K562 (cell line): ENCODE measurements around the gene STX17.

Source experiments
- ADNP ChIP-seq: fragments of 200-800 bp; sonication (Bioruptor generic); IDR thresholded peaks from 2 replicates; pipeline ENCODE4 v1.6.1; 2016; ENCODE audit warnings: missing genetic modification characterization, missing compliant biosample characterization
- BACH1 ChIP-seq: fragments of 200-800 bp; sonication (Bioruptor generic); IDR thresholded peaks from 2 replicates; pipeline ENCODE4 v1.6.1; 2016; ENCODE audit warnings: missing genetic modification characterization, missing compliant biosample characterization
- CREM ChIP-seq: IDR thresholded peaks from 2 replicates; pipeline ENCODE4 v1.6.1; 2014; ENCODE audit warnings: antibody characterized with exemption, low read depth
- ESRRA ChIP-seq: fragments of 450-650 bp; IDR thresholded peaks from 2 replicates; pipeline ENCODE4 v1.6.1; 2014; ENCODE audit warnings: low read depth, mild to moderate bottlenecking, moderate library complexity, borderline replicate concordance
- MAZ ChIP-seq, 2 experiments: fragments of 450-650 bp in 1 of 2; sonication (generic) in 1 of 2; formaldehyde crosslinking; IDR thresholded peaks in 1 of 2; conservative IDR thresholded peaks in 1 of 2; 2 replicates each; pipeline versions ENCODE4 v1.4.0 to v1.5.0; 2020; ENCODE audit warnings: mild to moderate bottlenecking in 1 of 2, missing genetic modification reagents in 1 of 2
- NEUROD1 ChIP-seq: fragments of 150-350 bp; IDR thresholded peaks from 2 replicates; pipeline ENCODE4 v1.6.1; 2014; ENCODE audit warnings: borderline replicate concordance, low read length, low read depth; ENCODE audit not compliant: partially characterized antibody
- RAD21 ChIP-seq, 2 experiments: fragments of 250-450 bp in 1 of 2; fragments of 450-650 bp in 1 of 2; sonication (Bioruptor Pico) in 1 of 2; formaldehyde crosslinking in 1 of 2; IDR thresholded peaks in 1 of 2; conservative IDR thresholded peaks in 1 of 2; 2 replicates each; pipeline versions ENCODE4 v1.4.0 to v1.8.0; 2020 to 2022; ENCODE audit warnings: mild to moderate bottlenecking in 2 of 2, moderate library complexity in 1 of 2
- U2AF2 ChIP-seq: fragments of 200-400 bp; formaldehyde crosslinking; optimal IDR thresholded peaks from 2 replicates; pipeline ENCODE3; 2017; ENCODE audit warnings: low read depth, mild to moderate bottlenecking, low read length
- ZNF263 ChIP-seq: sonication (generic); formaldehyde crosslinking; IDR thresholded peaks from 2 replicates; pipeline ENCODE4 v1.8.0; 2022; ENCODE audit warnings: mild to moderate bottlenecking, missing genetic modification reagents, borderline replicate concordance
- TF ChIP-seq, protein P1 (sequence below), 3 experiments: IDR thresholded peaks in 2 of 3; conservative IDR thresholded peaks in 1 of 3; 2 replicates each; pipeline ENCODE4 v1.5.1; 2011 to 2012; ENCODE audit warnings: low read length in 3 of 3, mild to moderate bottlenecking in 3 of 3, control low read depth in 2 of 3, improper control_type of control experiment in 1 of 3, inconsistent platforms in 1 of 3, low read depth in 1 of 3, mixed read lengths in 1 of 3, moderate library complexity in 1 of 3; ENCODE audit not compliant: insufficient read depth in 2 of 3
- TF ChIP-seq, protein P2 (sequence below): sonication (generic); formaldehyde crosslinking; IDR thresholded peaks from 2 replicates; pipeline ENCODE4 v1.8.0; 2022; ENCODE audit warnings: mild to moderate bottlenecking, missing genetic modification reagents
- TF ChIP-seq, protein P3 (sequence below): fragments of 450-650 bp; IDR thresholded peaks from 2 replicates; pipeline ENCODE4 v1.6.1; 2018; ENCODE audit not compliant: partially characterized antibody

- TF ChIP-seq U2AF2 (no peak), ADNP (tag) (no peak), RAD21 (CRISPR knock-in tag; conservative IDR thresholded peaks at IDR 0.05 in 1 of 2, IDR thresholded peaks at IDR 0.05 in 1 of 2) (no peak), ZNF263 (CRISPR knock-in tag) (no peak), MAZ (CRISPR knock-in tag; conservative IDR thresholded peaks at IDR 0.05 in 1 of 2, IDR thresholded peaks at IDR 0.05 in 1 of 2) (no peak), BACH1 (tag) (no peak), NEUROD1 (no peak), ESRRA (no peak), CREM (no peak)
- TF ChIP-seq, protein P1, sequence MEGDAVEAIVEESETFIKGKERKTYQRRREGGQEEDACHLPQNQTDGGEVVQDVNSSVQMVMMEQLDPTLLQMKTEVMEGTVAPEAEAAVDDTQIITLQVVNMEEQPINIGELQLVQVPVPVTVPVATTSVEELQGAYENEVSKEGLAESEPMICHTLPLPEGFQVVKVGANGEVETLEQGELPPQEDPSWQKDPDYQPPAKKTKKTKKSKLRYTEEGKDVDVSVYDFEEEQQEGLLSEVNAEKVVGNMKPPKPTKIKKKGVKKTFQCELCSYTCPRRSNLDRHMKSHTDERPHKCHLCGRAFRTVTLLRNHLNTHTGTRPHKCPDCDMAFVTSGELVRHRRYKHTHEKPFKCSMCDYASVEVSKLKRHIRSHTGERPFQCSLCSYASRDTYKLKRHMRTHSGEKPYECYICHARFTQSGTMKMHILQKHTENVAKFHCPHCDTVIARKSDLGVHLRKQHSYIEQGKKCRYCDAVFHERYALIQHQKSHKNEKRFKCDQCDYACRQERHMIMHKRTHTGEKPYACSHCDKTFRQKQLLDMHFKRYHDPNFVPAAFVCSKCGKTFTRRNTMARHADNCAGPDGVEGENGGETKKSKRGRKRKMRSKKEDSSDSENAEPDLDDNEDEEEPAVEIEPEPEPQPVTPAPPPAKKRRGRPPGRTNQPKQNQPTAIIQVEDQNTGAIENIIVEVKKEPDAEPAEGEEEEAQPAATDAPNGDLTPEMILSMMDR (IDR thresholded peaks at IDR 0.05 in 2 of 3, conservative IDR thresholded peaks at IDR 0.05 in 1 of 3; ENCODE audit: insufficient read depth in 2 of 3, low read depth in 1 of 3, low read length in 3 of 3) = no peak
- TF ChIP-seq, protein P2, sequence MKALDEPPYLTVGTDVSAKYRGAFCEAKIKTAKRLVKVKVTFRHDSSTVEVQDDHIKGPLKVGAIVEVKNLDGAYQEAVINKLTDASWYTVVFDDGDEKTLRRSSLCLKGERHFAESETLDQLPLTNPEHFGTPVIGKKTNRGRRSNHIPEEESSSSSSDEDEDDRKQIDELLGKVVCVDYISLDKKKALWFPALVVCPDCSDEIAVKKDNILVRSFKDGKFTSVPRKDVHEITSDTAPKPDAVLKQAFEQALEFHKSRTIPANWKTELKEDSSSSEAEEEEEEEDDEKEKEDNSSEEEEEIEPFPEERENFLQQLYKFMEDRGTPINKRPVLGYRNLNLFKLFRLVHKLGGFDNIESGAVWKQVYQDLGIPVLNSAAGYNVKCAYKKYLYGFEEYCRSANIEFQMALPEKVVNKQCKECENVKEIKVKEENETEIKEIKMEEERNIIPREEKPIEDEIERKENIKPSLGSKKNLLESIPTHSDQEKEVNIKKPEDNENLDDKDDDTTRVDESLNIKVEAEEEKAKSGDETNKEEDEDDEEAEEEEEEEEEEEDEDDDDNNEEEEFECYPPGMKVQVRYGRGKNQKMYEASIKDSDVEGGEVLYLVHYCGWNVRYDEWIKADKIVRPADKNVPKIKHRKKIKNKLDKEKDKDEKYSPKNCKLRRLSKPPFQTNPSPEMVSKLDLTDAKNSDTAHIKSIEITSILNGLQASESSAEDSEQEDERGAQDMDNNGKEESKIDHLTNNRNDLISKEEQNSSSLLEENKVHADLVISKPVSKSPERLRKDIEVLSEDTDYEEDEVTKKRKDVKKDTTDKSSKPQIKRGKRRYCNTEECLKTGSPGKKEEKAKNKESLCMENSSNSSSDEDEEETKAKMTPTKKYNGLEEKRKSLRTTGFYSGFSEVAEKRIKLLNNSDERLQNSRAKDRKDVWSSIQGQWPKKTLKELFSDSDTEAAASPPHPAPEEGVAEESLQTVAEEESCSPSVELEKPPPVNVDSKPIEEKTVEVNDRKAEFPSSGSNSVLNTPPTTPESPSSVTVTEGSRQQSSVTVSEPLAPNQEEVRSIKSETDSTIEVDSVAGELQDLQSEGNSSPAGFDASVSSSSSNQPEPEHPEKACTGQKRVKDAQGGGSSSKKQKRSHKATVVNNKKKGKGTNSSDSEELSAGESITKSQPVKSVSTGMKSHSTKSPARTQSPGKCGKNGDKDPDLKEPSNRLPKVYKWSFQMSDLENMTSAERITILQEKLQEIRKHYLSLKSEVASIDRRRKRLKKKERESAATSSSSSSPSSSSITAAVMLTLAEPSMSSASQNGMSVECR (CRISPR knock-in tag) = no peak
- TF ChIP-seq, protein P3, sequence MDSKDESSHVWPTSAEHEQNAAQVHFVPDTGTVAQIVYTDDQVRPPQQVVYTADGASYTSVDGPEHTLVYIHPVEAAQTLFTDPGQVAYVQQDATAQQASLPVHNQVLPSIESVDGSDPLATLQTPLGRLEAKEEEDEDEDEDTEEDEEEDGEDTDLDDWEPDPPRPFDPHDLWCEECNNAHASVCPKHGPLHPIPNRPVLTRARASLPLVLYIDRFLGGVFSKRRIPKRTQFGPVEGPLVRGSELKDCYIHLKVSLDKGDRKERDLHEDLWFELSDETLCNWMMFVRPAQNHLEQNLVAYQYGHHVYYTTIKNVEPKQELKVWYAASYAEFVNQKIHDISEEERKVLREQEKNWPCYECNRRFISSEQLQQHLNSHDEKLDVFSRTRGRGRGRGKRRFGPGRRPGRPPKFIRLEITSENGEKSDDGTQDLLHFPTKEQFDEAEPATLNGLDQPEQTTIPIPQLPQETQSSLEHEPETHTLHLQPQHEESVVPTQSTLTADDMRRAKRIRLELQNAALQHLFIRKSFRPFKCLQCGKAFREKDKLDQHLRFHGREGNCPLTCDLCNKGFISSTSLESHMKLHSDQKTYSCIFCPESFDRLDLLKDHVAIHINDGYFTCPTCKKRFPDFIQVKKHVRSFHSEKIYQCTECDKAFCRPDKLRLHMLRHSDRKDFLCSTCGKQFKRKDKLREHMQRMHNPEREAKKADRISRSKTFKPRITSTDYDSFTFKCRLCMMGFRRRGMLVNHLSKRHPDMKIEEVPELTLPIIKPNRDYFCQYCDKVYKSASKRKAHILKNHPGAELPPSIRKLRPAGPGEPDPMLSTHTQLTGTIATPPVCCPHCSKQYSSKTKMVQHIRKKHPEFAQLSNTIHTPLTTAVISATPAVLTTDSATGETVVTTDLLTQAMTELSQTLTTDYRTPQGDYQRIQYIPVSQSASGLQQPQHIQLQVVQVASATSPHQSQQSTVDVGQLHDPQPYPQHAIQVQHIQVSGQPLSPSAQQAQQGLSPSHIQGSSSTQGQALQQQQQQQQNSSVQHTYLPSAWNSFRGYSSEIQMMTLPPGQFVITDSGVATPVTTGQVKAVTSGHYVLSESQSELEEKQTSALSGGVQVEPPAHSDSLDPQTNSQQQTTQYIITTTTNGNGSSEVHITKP = no peak
These were observed 23.2 kb downstream of the STX17 start for GRCh38 chr9:99929652-99930051.
